Stimulated activated effector memory CD8-positive, alpha-beta T cell treated with anti-CD3 and anti-CD28 coated beads, Interleukin-12 subunit alpha, Interleukin-12 subunit beta, amount 100 ng/mL, for 72 hours (primary cell): Measurements from ENCODE around the gene TRPC4.
"Not testable (repeated sequence)": the region's sequence is repeated elsewhere in the genome, so short reads cannot be mapped to it uniquely, and the experiment has no call there.

Experiments used
- ATAC-seq: fragments of 150-1000 bp; cut with Tn5 transposase; 2 replicates; pipeline ENCODE4 v1.10.0; 2021
- DNase-seq, 2 donors: peaks; one replicate each; pipeline ENCODE4 v3.0.0; 2021 to 2022; ENCODE audit warnings: low spot score in 2 of 2
- H3K27ac Mint-ChIP-seq: one replicate; pipeline ENCODE4 v1.8.0; 2022; ENCODE audit warnings: mild to moderate bottlenecking, mixed read lengths
- H3K36me3 Mint-ChIP-seq: one replicate; pipeline ENCODE4 v1.8.0; 2022; ENCODE audit warnings: mild to moderate bottlenecking, mixed read lengths
- H3K4me1 Mint-ChIP-seq: one replicate; pipeline ENCODE4 v1.8.0; 2022; ENCODE audit warnings: mixed read lengths
- H3K4me3 Mint-ChIP-seq: one replicate; pipeline ENCODE4 v1.8.0; 2022; ENCODE audit warnings: mild to moderate bottlenecking, mixed read lengths
- H3K9me3 Mint-ChIP-seq: one replicate; pipeline ENCODE4 v1.8.0; 2022; ENCODE audit warnings: mixed read lengths

The TRPC4 gene

DNA sequence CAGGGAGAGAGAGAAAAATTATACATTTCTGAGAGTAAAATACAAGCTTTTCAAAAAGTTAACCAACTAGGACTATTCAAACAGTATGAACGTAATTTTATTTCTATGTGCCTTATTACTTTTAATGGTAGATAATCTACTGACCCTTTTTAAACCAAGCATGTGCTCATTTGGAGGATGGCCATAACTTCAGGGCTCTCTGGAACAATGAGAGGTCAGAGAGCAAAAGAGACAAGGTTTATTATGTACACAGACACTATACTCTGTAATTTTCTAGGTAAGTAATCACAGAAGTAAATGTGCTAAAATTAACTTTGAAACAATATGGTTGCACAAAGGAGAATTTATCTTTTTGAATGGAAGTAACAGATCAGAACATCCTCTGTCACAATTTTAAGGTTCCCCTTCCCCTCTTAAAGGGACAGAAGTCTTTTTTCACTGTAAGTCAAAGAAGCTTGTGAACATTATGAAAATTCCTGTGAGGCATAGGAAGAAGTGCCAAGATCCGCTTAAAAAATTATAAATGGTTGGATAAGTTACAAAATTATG is 272.0 kb downstream of the TRPC4 start:
- Mint-ChIP-seq H3K27ac (no peak overlapping the region), H3K4me3 (no peak overlapping the region)
- ATAC-seq: no peak

DNA sequence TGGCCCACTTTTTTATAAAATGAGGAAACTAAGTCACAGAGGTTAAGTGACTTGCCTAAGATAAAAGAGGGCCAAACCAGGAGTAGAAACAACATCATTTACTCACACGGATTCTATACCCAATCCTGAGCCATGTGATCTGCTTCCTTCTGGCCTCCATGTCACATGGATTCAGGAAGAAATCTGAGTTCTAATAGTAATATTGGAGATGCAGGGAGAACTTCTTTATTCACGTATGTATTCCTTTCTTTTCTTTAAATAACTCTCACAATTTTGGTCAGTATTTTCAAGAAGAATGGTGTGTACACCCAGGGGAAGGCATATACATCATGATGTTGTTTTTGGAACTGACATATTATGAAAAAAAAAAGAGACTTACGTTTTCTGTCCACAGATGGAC is 272.8 kb downstream of the TRPC4 start:
- Mint-ChIP-seq H3K4me1 (no peaks in the 10 kb centered on the region), H3K4me3 (no peak overlapping the region), H3K36me3 (no peaks in the 10 kb centered on the region), H3K9me3 (peaks cover 4% of the 10 kb centered on the region), H3K27ac (no peak overlapping the region)
- DNase-seq (no peak), ATAC-seq (no peak)

More for the DNA sequence above, 272.0 kb downstream of the TRPC4 start:
- Mint-ChIP-seq H3K4me1 (no peaks in the 10 kb centered on the region), H3K36me3 (no peaks in the 10 kb centered on the region), H3K9me3 (peaks cover 4% of the 10 kb centered on the region)
- no peak for DNase-seq

DNA sequence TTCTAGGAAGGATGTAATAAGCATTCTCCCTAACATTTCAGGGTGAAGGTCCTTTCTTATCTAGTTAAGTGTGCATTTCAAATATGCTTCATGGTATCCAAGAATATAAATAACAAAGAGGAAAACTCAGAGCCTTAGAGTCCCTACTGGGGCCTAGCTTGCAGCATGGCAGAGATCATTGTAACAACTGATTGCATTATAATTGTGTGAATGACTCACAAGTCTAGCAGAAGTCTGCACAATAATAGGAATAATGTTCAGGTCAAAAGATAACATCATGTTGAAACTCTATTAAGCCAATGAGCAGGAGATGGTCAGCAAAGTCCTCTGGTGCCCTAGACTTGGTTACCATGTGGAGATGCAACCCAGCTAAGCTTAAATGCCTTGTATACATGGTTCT is 274.4 kb downstream of the TRPC4 start:
- H3K27ac Mint-ChIP-seq: no peak overlapping the region
- no peaks in the 10 kb centered on the region for H3K4me1 Mint-ChIP-seq
- H3K36me3 Mint-ChIP-seq: no peaks in the 10 kb centered on the region
- ATAC-seq (no peak), DNase-seq (no peak)
- H3K9me3 Mint-ChIP-seq: peaks cover 7% of the 10 kb centered on the region
- H3K4me3 Mint-ChIP-seq: no peak overlapping the region

DNA sequence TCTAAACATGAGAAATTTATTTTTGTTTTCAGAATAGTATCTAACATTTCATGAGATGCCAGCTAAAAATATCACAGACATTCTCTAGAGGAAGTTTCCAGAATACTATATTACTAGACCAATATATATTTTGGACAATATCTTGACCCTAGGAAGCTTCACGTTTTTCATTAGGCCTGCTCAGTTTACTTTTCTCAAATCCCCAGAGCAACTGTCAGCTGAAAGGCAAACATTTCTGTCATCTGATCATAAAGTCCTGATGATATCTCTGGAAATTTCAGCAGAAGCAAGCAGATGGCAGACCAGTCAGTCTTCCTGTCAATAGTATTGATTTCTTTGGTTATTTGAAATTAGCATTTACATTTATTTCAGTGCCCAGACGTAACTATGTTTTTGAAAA is 275.0 kb downstream of the TRPC4 start:
- Mint-ChIP-seq H3K27ac (no peak overlapping the region), H3K9me3 (peaks cover 3% of the 10 kb centered on the region), H3K4me3 (no peak overlapping the region), H3K4me1 (no peaks in the 10 kb centered on the region), H3K36me3 (no peaks in the 10 kb centered on the region)
- no peak for DNase-seq
- ATAC-seq: no peak

DNA sequence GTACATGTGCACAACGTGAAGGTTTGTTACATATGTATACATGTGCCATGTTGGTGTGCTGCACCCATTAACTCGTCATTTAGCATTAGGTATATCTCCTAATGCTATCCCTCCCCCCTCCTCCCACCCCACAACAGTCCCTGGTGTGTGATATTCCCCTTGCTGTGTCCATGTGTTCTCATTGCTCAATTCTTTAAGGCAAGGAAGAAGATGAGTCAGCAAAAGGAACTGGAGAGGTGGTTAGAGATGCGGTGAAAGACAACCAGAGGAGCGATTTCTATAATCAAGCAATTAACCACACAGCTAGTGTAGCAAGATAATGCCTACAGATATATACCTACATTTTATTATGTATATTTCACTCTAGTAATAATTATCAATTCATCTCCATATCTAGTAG is 280.2 kb downstream of the TRPC4 start:
- H3K4me3 Mint-ChIP-seq, DNase-seq, H3K4me1 Mint-ChIP-seq, ATAC-seq, H3K36me3 Mint-ChIP-seq, H3K9me3 Mint-ChIP-seq, H3K27ac Mint-ChIP-seq: not testable (repeated sequence)

DNA sequence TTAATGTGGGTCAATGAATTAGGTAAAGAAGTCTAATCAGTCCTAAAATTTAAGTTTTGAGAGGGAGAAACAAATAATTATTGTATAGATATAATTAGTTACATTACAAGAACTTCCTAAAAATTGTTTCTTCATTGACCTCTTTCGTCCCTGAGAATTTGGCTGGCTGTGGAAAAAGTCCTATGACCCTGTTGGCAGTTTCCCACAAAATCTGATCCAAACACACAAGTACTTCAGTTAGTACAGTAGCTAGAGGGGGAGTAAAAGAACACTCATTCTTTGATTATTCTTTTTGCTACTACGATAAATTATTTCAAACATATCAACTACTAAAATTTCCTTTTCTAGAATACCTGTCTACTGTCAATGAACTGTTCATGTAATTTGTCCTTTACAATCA is 282.3 kb downstream of the TRPC4 start:
- DNase-seq: no peak
- no peak for ATAC-seq
- Mint-ChIP-seq H3K36me3 (no peaks in the 10 kb centered on the region), H3K4me1 (no peaks in the 10 kb centered on the region), H3K4me3 (no peak overlapping the region), H3K27ac (no peak overlapping the region), H3K9me3 (peaks cover 7% of the 10 kb centered on the region)
